K562 (cell line): ENCODE measurements around the gene MPZL1. TPM values are rescaled to one million over a fixed set of nuclear protein-coding genes. Genes with fewer than 3 reads are reported as not detected.

Experiments used
- ATF1 ChIP-seq, 2 experiments: fragments of 450-650 bp in 1 of 2; IDR thresholded peaks; 2 replicates each; pipeline ENCODE4 v1.6.1; 2016; ENCODE audit warnings: missing compliant biosample characterization in 1 of 2, missing genetic modification characterization in 1 of 2
- BRCA1 ChIP-seq, 2 experiments: fragments of 450-650 bp in 1 of 2; sonication (generic) in 1 of 2; formaldehyde crosslinking in 1 of 2; IDR thresholded peaks; 2 replicates each; pipeline versions ENCODE4 v1.5.0 to v1.6.1; 2017 to 2020; ENCODE audit warnings: mild to moderate bottlenecking in 1 of 2, missing genetic modification reagents in 1 of 2
- CCNT2 ChIP-seq: IDR thresholded peaks from 2 replicates; pipeline ENCODE4 v1.6.1; 2011; ENCODE audit warnings: borderline replicate concordance, low read depth, mild to moderate bottlenecking, moderate library complexity, mixed read lengths, low read length; ENCODE audit not compliant: insufficient read length; ENCODE audit errors: extremely low read depth
- MAZ ChIP-seq, 2 experiments: fragments of 450-650 bp in 1 of 2; sonication (generic) in 1 of 2; formaldehyde crosslinking; IDR thresholded peaks in 1 of 2; conservative IDR thresholded peaks in 1 of 2; 2 replicates each; pipeline versions ENCODE4 v1.4.0 to v1.5.0; 2020; ENCODE audit warnings: mild to moderate bottlenecking in 1 of 2, missing genetic modification reagents in 1 of 2
- NFIC ChIP-seq: fragments of 450-650 bp; IDR thresholded peaks from 2 replicates; pipeline ENCODE4 v1.6.1; 2017; ENCODE audit warnings: mild to moderate bottlenecking, inconsistent platforms
- NFIX ChIP-seq: fragments of 250-450 bp; sonication (Bioruptor Pico); IDR thresholded peaks from 2 replicates; pipeline ENCODE4 v1.4.0; 2020; ENCODE audit warnings: low read depth, mild to moderate bottlenecking, moderate library complexity
- NRF1 ChIP-seq, 2 experiments: fragments of 450-650 bp; IDR thresholded peaks in 1 of 2; conservative IDR thresholded peaks in 1 of 2; 2 replicates each; pipeline ENCODE4 v1.6.1; 2014; ENCODE audit warnings: mild to moderate bottlenecking in 2 of 2
- POLR2AphosphoS2 ChIP-seq: IDR thresholded peaks from 2 replicates; pipeline ENCODE4 v1.6.1; 2012; ENCODE audit warnings: low read length, improper control_type of control experiment
- SMARCA4 ChIP-seq: fragments of 450-650 bp; IDR thresholded peaks from 2 replicates; pipeline ENCODE4 v1.6.1; 2016
- ZNF354B ChIP-seq: fragments of 250-450 bp; sonication (Bioruptor Pico); IDR thresholded peaks from 2 replicates; pipeline ENCODE4 v1.4.0; 2020
- ZNF76 ChIP-seq: fragments of 250-450 bp; sonication (Bioruptor Pico); IDR thresholded peaks from 2 replicates; pipeline ENCODE4 v1.4.0; 2020; ENCODE audit warnings: mild to moderate bottlenecking, moderate library complexity, borderline replicate concordance
- polyA plus RNA-seq, 8 experiments: library from polyadenylated mRNA; depleted of rRNA in 4 of 8; stranded (reverse) in 5 of 8; unstranded in 3 of 8; fragments of >200 nt; fragmentation: Nextera tagmentation in 2 of 8; fragmentation: Illumina TruSeq in 1 of 8; extraction: Ambion mirVana in 2 of 8; extraction: Trizol in 1 of 8; gene quantifications; 2 replicates each; pipeline versions ENCODE4 v1.2.1 to v1.2.3, GENCODE V29; 2011 to 2014; ENCODE audit warnings: inconsistent platforms in 1 of 8, missing spikeins in 1 of 8
- total RNA-seq, 7 experiments: library from RNA; depleted of rRNA in 6 of 7; stranded (reverse); fragments of >200 nt in 6 of 7; fragmentation: Illumina TruSeq in 2 of 7; extraction: Trizol in 2 of 7; gene quantifications; 2 replicates each; pipeline versions ENCODE4 v1.2.1 to v1.2.3, GENCODE V29; 2011 to 2021; ENCODE audit warnings: low replicate concordance in 1 of 7
- TF ChIP-seq, protein P1 (sequence below): fragments of 250-450 bp; sonication (Bioruptor Pico); IDR thresholded peaks from 2 replicates; pipeline ENCODE4 v1.8.0; 2022; ENCODE audit warnings: moderate library complexity, mild to moderate bottlenecking, inconsistent platforms
- TF ChIP-seq, protein P2 (sequence below): IDR thresholded peaks from 2 replicates; pipeline ENCODE4 v1.6.1; 2011; ENCODE audit warnings: borderline replicate concordance, low read depth, mild to moderate bottlenecking, moderate library complexity, low read length; ENCODE audit not compliant: insufficient read depth, poor library complexity, severe bottlenecking
- TF ChIP-seq, protein P3 (sequence below): fragments of 450-650 bp; formaldehyde crosslinking; IDR thresholded peaks from 2 replicates; pipeline ENCODE4 v1.4.0; 2020; ENCODE audit warnings: mild to moderate bottlenecking
- TF ChIP-seq, protein P4 (sequence below): fragments of 450-650 bp; IDR thresholded peaks from 2 replicates; pipeline ENCODE4 v1.7.0; 2016; ENCODE audit warnings: borderline replicate concordance
- TF ChIP-seq, protein P5 (sequence below): fragments of 450-650 bp; IDR thresholded peaks from 2 replicates; pipeline ENCODE4 v1.7.1; 2018; ENCODE audit warnings: mild to moderate bottlenecking, low read depth; ENCODE audit not compliant: partially characterized antibody

The MPZL1 gene
- total and polyA plus RNA-seq, 9 of the 15 experiments (the other 6 are each of a cell fraction or from before 2014, with no cell fraction given), result 14.5 to 153 (median 66.5) TPM

DNA sequence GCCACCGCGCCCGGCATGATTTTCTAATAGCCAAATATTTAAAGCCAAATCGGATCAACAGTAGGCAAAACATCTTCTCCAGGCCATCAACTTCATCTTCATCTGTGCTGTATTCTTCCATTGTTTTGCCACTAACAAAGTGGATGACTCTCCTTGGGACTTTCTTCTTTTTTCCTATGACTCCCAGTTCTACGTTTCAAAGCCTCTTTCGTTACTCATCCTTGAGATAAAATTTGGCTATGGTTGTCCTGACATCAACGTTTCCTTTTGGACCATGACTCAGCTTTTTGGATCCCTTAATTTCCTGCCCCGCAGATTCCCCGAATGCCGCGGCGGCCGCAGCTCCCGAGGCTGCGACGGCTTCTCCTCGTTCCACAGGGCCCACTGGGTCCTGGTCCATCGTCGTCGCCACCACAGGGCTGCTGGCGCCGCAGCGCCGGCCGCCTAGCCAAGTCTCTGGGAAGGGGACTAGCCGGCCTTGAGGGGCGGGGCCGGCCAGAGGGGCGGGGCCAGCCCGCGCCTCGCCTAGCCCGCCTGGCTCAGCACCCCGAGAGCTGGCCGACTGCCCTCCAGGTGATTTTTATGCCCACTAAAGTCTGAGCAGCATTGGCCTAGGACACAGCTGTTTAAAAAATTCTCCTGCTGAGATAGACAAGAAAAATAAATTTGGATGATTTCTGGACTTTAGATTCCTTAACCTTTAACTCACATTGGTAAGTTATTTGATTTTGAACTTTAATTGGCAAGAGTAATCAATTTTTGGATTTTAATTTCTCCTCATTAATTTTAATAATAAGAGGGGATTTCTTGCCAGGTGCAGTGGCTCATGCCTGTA is 98.3 kb downstream of the MPZL1 start (continued):
- TF ChIP-seq MAZ (CRISPR knock-in tag; conservative IDR thresholded peaks at IDR 0.05 in 1 of 2, IDR thresholded peaks at IDR 0.05 in 1 of 2) (peak; percentile 79 to 83; a peak in 3 of 4 replicates), ZNF354B (CRISPR knock-in tag) (peak; percentile 60; the same call in 1 of the 2 replicates), POLR2AphosphoS2 (no peak), NFIC (peak; percentile 35; the same call in 1 of the 2 replicates), ZNF76 (no peak; the same call in 1 of the 2 replicates), ATF1 (CRISPR knock-in tag; IDR thresholded peaks at IDR 0.05) (no peak), ATF1 (tag; IDR thresholded peaks at IDR 0.05) (peak; percentile 79), NFIX (no peak), SMARCA4 (peak; percentile 86), BRCA1 (IDR thresholded peaks at IDR 0.05) (no peak), BRCA1 (CRISPR knock-in tag; IDR thresholded peaks at IDR 0.05) (no peak), NRF1 (conservative IDR thresholded peaks at IDR 0.05 in 1 of 2, IDR thresholded peaks at IDR 0.05 in 1 of 2) (peak; percentile 65 to 70), CCNT2 (peak; percentile 76)
- TF ChIP-seq, protein P1, sequence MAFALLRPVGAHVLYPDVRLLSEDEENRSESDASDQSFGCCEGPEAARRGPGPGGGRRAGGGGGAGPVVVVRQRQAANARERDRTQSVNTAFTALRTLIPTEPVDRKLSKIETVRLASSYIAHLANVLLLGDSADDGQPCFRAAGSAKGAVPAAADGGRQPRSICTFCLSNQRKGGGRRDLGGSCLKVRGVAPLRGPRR (CRISPR knock-in tag), result 0 out of 2 replicates have a peak, but pooled peaks have one; percentile 44
- TF ChIP-seq, protein P2, sequence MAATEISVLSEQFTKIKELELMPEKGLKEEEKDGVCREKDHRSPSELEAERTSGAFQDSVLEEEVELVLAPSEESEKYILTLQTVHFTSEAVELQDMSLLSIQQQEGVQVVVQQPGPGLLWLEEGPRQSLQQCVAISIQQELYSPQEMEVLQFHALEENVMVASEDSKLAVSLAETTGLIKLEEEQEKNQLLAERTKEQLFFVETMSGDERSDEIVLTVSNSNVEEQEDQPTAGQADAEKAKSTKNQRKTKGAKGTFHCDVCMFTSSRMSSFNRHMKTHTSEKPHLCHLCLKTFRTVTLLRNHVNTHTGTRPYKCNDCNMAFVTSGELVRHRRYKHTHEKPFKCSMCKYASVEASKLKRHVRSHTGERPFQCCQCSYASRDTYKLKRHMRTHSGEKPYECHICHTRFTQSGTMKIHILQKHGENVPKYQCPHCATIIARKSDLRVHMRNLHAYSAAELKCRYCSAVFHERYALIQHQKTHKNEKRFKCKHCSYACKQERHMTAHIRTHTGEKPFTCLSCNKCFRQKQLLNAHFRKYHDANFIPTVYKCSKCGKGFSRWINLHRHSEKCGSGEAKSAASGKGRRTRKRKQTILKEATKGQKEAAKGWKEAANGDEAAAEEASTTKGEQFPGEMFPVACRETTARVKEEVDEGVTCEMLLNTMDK, result no peak
- TF ChIP-seq, protein P3, sequence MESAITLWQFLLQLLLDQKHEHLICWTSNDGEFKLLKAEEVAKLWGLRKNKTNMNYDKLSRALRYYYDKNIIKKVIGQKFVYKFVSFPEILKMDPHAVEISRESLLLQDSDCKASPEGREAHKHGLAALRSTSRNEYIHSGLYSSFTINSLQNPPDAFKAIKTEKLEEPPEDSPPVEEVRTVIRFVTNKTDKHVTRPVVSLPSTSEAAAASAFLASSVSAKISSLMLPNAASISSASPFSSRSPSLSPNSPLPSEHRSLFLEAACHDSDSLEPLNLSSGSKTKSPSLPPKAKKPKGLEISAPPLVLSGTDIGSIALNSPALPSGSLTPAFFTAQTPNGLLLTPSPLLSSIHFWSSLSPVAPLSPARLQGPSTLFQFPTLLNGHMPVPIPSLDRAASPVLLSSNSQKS (CRISPR knock-in tag), result 0 out of 2 replicates have a peak, but pooled peaks have one; percentile 45
- TF ChIP-seq, protein P4, sequence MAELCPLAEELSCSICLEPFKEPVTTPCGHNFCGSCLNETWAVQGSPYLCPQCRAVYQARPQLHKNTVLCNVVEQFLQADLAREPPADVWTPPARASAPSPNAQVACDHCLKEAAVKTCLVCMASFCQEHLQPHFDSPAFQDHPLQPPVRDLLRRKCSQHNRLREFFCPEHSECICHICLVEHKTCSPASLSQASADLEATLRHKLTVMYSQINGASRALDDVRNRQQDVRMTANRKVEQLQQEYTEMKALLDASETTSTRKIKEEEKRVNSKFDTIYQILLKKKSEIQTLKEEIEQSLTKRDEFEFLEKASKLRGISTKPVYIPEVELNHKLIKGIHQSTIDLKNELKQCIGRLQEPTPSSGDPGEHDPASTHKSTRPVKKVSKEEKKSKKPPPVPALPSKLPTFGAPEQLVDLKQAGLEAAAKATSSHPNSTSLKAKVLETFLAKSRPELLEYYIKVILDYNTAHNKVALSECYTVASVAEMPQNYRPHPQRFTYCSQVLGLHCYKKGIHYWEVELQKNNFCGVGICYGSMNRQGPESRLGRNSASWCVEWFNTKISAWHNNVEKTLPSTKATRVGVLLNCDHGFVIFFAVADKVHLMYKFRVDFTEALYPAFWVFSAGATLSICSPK, result no peak
- TF ChIP-seq, protein P5, sequence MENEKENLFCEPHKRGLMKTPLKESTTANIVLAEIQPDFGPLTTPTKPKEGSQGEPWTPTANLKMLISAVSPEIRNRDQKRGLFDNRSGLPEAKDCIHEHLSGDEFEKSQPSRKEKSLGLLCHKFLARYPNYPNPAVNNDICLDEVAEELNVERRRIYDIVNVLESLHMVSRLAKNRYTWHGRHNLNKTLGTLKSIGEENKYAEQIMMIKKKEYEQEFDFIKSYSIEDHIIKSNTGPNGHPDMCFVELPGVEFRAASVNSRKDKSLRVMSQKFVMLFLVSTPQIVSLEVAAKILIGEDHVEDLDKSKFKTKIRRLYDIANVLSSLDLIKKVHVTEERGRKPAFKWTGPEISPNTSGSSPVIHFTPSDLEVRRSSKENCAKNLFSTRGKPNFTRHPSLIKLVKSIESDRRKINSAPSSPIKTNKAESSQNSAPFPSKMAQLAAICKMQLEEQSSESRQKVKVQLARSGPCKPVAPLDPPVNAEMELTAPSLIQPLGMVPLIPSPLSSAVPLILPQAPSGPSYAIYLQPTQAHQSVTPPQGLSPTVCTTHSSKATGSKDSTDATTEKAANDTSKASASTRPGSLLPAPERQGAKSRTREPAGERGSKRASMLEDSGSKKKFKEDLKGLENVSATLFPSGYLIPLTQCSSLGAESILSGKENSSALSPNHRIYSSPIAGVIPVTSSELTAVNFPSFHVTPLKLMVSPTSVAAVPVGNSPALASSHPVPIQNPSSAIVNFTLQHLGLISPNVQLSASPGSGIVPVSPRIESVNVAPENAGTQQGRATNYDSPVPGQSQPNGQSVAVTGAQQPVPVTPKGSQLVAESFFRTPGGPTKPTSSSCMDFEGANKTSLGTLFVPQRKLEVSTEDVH, result peak; percentile 34
